ENCODE data around the gene TAC4.

The TAC4 gene

GRCh38 chr17:49891271-49891670 is 43.4 kb upstream of the TAC4 start:
- no peak for DNase-seq (ENCODE audit: low read depth, low spot score)
- CTCF ChIA-PET, result interaction anchor here (2.6 kb wide), 1 partner anchor 11 kb away, joined by 20 read pairs; no protein-coding TSS in a partner anchor
- H3K4me3 ChIP-seq (ENCODE audit: low read depth, low read length), result no peak overlapping the region
- POLR2A ChIA-PET, result no interaction called here
- TF ChIP-seq CTCF (IDR thresholded peaks at IDR 0.05; ENCODE audit: insufficient read depth, low read length, missing control alignments), result no peak

- no peak for TF ChIP-seq CTCF (IDR thresholded peaks at IDR 0.05; ENCODE audit: insufficient read depth, low read length, missing control alignments)
- CTCF ChIA-PET, result interaction anchor here (2.6 to 3.2 kb wide), 2 partner anchors 11 to 107 kb away, joined by 17 to 20 read pairs; no protein-coding TSS in a partner anchor
- H3K4me3 ChIP-seq (ENCODE audit: low read depth, low read length), result no peak overlapping the region
- no peak for DNase-seq (ENCODE audit: low read depth, low spot score)
- POLR2A ChIA-PET, result no interaction called here
Measured at GRCh38 chr17:49890852-49891251, 43.0 kb upstream of the TAC4 start.

- no peak for TF ChIP-seq CTCF (IDR thresholded peaks at IDR 0.05; ENCODE audit: insufficient read depth, low read length, missing control alignments)
- ChIA-PET POLR2A (no interaction called here), CTCF (interaction anchor here (1.5 to 3.2 kb wide), 3 partner anchors 8 to 108 kb away, joined by 3 to 20 read pairs (median 17); no protein-coding TSS in a partner anchor)
- no peak overlapping the region for H3K4me3 ChIP-seq (ENCODE audit: low read depth, low read length)
- no peak for DNase-seq (ENCODE audit: low read depth, low spot score)
Measured at GRCh38 chr17:49890077-49890821, 42.4 kb upstream of the TAC4 start.

GRCh38 chr17:49889500-49889899 is 41.6 kb upstream of the TAC4 start:
- ChIA-PET POLR2A (no interaction called here), CTCF (interaction anchor here (1.5 to 3.2 kb wide), 3 partner anchors 9 to 108 kb away, joined by 3 to 20 read pairs (median 17); no protein-coding TSS in a partner anchor)
- DNase-seq (ENCODE audit: low read depth, low spot score), result no peak
- no peak overlapping the region for H3K4me3 ChIP-seq (ENCODE audit: low read depth, low read length)
- no peak for TF ChIP-seq CTCF (IDR thresholded peaks at IDR 0.05; ENCODE audit: insufficient read depth, low read length, missing control alignments)

- no peak for TF ChIP-seq CTCF (IDR thresholded peaks at IDR 0.05; ENCODE audit: insufficient read depth, low read length, missing control alignments)
- ChIA-PET CTCF (interaction anchor here (1.1 to 3.2 kb wide), 3 partner anchors 16 to 110 kb away, joined by 3 to 17 read pairs (median 3); no protein-coding TSS in a partner anchor), POLR2A (no interaction called here)
Measured at GRCh38 chr17:49887744-49888360, 40.0 kb upstream of the TAC4 start.

GRCh38 chr17:49887086-49887743 is 39.3 kb upstream of the TAC4 start:
- DNase-seq (ENCODE audit: low read depth, low spot score), result no peak
- no peak for TF ChIP-seq CTCF (IDR thresholded peaks at IDR 0.05; ENCODE audit: insufficient read depth, low read length, missing control alignments)
- ChIA-PET CTCF (interaction anchor here (0.7 to 3.2 kb wide), 5 partner anchors 15 to 111 kb away, joined by 3 to 20 read pairs (median 4); no protein-coding TSS in a partner anchor), POLR2A (no interaction called here)
- H3K4me3 ChIP-seq (ENCODE audit: low read depth, low read length), result no peak overlapping the region

More at GRCh38 chr17:49887744-49888360, 40.0 kb upstream of the TAC4 start:
- no peak overlapping the region for H3K4me3 ChIP-seq (ENCODE audit: low read depth, low read length)
- DNase-seq (ENCODE audit: low read depth, low spot score), result no peak

Data from AG04449 (cell line).